Measurements from ENCODE around the gene LMAN1.
A peak's percentile ranks its signal among the peaks of the same experiment; 100 is the strongest.

Gene LMAN1

DNA sequence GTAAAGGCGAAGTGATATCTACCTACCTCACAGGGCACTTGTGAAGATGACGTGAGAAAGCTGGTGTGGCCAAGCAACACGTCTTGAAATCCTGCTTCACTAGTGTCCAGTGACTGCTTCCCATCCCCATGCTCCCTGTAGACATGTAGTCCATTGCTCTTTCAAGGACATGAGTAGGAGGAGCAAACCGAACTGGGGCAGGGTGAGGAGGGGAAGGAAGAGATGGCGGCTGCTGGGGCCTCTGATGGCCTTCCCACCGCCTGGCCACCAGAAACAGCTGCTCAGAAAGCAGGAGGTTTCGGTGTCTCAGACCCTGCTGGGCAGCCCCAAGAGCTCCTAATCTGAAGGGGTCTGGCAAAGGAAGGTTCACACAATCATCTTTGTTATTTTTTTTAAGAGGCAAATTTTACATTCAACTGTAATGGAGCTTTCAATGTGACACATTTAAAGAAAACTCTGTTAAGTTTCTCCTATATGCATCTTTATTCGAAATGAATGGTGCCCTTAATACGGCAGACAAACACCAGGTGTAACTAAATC lies 55.3 kb downstream of the LMAN1 start:
- DNase-seq (ENCODE audit: low read depth), result no peak

DNA sequence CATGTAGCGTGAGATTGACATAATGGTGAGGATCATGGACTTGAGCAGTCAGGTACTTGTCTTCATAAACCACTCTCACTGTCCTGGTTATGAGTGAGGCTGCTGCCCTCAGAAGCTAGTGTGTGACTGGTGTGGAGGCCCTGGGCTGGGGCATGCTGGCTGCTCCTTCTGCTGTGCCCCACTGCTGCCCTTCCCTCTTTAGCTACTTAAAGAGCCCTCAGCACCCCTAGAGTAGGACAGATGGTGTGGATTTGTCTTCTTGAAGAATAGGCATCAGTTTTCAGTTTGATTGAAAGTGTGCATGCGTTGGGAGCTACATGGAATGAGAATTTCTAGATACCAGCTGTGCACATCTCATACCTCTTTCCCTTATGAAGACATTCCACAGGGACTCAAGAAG lies 56.1 kb downstream of the LMAN1 start:
- DNase-seq (ENCODE audit: low read depth), result no peak

- DNase-seq (ENCODE audit: low read depth), result no peak
Observed at GRCh38 chr18:59301929-59302328, 57.1 kb downstream of the LMAN1 start.

GRCh38 chr18:59300676-59301285 lies 58.3 kb downstream of the LMAN1 start:
- peak; percentile 63 for DNase-seq (ENCODE audit: low read depth)

GRCh38 chr18:59298871-59299270 lies 60.2 kb downstream of the LMAN1 start:
- no peak for DNase-seq (ENCODE audit: low read depth)

DNA sequence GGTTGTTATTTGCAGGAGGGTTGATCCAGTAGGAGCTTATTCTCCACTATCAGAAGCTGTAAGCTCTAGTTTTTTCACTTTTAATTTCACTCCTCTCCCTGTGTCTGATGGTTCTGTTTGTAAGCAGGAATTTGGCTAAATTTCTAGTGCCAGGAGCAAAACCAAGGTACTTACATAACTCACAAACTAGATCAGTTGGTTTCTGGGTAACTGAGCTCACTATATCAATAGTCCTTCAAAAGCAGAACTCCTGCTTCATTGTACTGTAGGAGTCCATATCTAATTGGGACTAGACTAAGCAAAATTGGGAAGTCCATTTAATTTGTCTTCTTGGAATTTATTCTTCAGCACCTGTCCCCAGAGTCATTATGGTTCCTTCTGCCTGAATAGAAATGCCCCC lies 65.7 kb downstream of the LMAN1 start:
- no peak for DNase-seq (ENCODE audit: low read depth)

- no peak for DNase-seq (ENCODE audit: low read depth)
Observed at GRCh38 chr18:59286341-59286740, 72.7 kb downstream of the LMAN1 start.

DNA sequence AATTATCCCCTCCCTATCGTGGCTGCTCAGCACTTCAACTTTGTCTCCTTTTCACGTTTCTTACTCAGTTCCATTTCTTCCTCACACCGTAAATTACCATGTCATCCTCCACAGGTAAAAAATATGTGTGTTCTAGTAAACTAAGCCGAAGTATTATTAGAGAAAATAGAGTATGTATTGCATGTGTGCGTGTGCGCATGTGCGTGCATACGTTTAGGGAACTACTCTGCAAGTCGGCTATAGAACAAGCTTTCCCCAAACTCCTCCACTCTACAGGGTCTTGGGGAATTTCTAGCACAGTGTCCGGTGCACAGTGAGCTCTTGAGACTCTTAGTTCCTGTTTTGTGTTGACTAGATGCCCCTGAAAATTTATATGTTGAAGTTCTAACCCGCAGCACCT lies 76.7 kb downstream of the LMAN1 start:
- DNase-seq (ENCODE audit: low read depth), result no peak

- no peak for DNase-seq (ENCODE audit: low read depth)
Observed at GRCh38 chr18:59279722-59280121, 79.3 kb downstream of the LMAN1 start.

DNA sequence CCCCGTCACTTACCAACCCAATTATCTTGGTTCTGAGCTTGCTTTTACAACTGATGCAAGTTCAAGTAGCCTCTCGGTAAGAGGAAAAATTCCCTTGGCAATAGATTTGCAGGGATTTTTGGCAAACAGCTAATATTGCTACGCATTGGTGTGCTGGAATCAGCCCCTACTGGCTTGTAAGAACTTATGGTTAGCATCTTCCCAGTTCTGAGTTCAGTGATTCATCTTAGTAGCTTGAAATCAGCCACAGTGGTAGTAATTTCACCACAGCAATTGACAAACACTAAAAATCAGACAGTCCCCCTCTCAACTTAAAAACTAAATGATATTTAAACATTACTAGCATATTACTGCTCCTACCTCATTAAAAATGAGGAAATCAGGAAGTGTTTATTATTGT lies 79.9 kb downstream of the LMAN1 start:
- DNase-seq (ENCODE audit: low read depth), result no peak

DNA sequence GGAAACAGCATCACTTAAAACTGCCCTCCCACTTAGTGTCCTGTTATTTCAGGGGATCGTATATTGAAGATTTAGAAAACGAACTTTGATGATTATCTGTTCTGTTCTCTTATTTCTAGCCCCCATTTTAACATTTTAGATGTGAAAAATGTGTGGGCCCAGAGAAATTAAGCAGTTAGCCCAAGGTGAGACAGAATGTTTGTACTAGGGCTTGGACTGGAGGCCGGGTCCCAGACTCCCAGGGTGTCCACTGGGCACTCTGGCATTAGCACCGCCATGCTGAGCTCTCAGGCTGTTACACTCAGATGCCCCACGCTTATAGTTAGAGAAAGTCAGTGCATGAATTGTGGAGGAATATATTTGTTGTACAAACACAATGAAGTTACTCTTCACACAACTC lies 80.3 kb downstream of the LMAN1 start:
- DNase-seq (ENCODE audit: low read depth), result no peak
